ENCODE results near the gene BAZ2B. TPM values are rescaled to one million over a fixed set of nuclear protein-coding genes. Genes with fewer than 3 reads are reported as not detected.
"Not testable (repeated sequence)": the region's sequence is repeated elsewhere in the genome, so short reads cannot be mapped to it uniquely, and the experiment has no call there.

Gene BAZ2B
- total and polyA plus RNA-seq, 9 of the 15 experiments (the other 6 are each of a cell fraction or from before 2014, with no cell fraction given), result 7.5 to 38.6 (median 19.8) TPM

- TF ChIP-seq ZNF121 (CRISPR knock-in tag; conservative IDR thresholded peaks at IDR 0.05) (no peak), ZNF436 (CRISPR knock-in tag; IDR thresholded peaks at IDR 0.05) (no peak), STAG1 (CRISPR knock-in tag; IDR thresholded peaks at IDR 0.05; ENCODE audit: borderline replicate concordance) (no peak), RFX5 (IDR thresholded peaks at IDR 0.05; ENCODE audit: low read depth, low read length) (no peak), SMARCA4 (IDR thresholded peaks at IDR 0.05) (no peak)
- TF ChIP-seq, protein P1, sequence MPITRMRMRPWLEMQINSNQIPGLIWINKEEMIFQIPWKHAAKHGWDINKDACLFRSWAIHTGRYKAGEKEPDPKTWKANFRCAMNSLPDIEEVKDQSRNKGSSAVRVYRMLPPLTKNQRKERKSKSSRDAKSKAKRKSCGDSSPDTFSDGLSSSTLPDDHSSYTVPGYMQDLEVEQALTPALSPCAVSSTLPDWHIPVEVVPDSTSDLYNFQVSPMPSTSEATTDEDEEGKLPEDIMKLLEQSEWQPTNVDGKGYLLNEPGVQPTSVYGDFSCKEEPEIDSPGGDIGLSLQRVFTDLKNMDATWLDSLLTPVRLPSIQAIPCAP (CRISPR knock-in tag; IDR thresholded peaks at IDR 0.05; ENCODE audit: borderline replicate concordance), result no peak
Observed at GRCh38 chr2:159633219-159633618, 16.9 kb upstream of the BAZ2B start (continued).

- H3K79me2 ChIP-seq (ENCODE audit: control insufficient read depth, insufficient read depth, low read length); in situ Hi-C loops (cut with MboI); H3K4me3 ChIP-seq; H3K27me3 ChIP-seq (ENCODE audit: control insufficient read depth in 2 of 2, insufficient read depth in 2 of 2, low read length in 2 of 2); POLR2A ChIA-PET; H3K36me3 ChIP-seq (ENCODE audit: control insufficient read depth, insufficient read depth, low read length); H3K9me1 ChIP-seq (ENCODE audit: control insufficient read depth, insufficient read depth, low read length); H3K9me3 ChIP-seq (replicated peaks; ENCODE audit: control insufficient read depth, insufficient read depth, low read depth, low read length); H3K4me2 ChIP-seq (ENCODE audit: insufficient read depth, low read length); FAIRE-seq; H3K27ac ChIP-seq (ENCODE audit: extremely low read depth, low read depth, low read length); H3K9ac ChIP-seq (ENCODE audit: insufficient read depth in 1 of 2, low read depth in 2 of 2, low read length in 2 of 2); H3K4me1 ChIP-seq (replicated peaks in 1 of 2; ENCODE audit: control insufficient read depth in 2 of 2, insufficient read depth in 2 of 2, low read length in 2 of 2); H4K20me1 ChIP-seq (replicated peaks; ENCODE audit: control insufficient read depth, insufficient read depth, low read length); BruUV-seq (replicated peaks); intact Hi-C loops (cut with micrococcal nuclease); CTCF ChIA-PET (ENCODE audit: low intra/inter-chr PET ratio); DNase-seq (ENCODE audit: extremely low read depth in 1 of 4, low spot score in 3 of 4); H2AFZ ChIP-seq (ENCODE audit: low read depth, low read length); ATAC-seq: not testable (repeated sequence)
- TF ChIP-seq ZNF507 (tag; conservative IDR thresholded peaks at IDR 0.05), result peak; percentile 73
- 10% methylated on average over 2 of the region's 2 CpGs for WGBS (ENCODE audit: insufficient coverage, low coverage, missing lambda C conversion rate)
Observed at GRCh38 chr2:159625628-159626027, 9.3 kb upstream of the BAZ2B start.

Data from K562 (cell line).